CD4-positive, alpha-beta T cell treated with Interleukin-21 for 1 hour (primary cell): ENCODE data around the gene ACAT2.
"Not testable (repeated sequence)": the region's sequence is repeated elsewhere in the genome, so short reads cannot be mapped to it uniquely, and the experiment has no call there.

ENCODE experiments used
- DNase-seq: peaks from one replicate; pipeline ENCODE4 v3.0.0-alpha.2; 2020

Gene ACAT2

GRCh38 chr6:159777240-159777904 is 15.5 kb downstream of the ACAT2 start:
- DNase-seq: no peak

- no peak for DNase-seq
Measured at GRCh38 chr6:159778131-159778530, 16.3 kb downstream of the ACAT2 start.

GRCh38 chr6:159778542-159779103 is 16.8 kb downstream of the ACAT2 start:
- DNase-seq: no peak

GRCh38 chr6:159788276-159788675 is 26.4 kb downstream of the ACAT2 start:
- DNase-seq: no peak

GRCh38 chr6:159788753-159789376 is 27.0 kb downstream of the ACAT2 start:
- peak; percentile 33 for DNase-seq

GRCh38 chr6:159789377-159790148 is 27.7 kb downstream of the ACAT2 start, which contains the start of gene TCP1:
Gene TCP1 (minus strand): TSS chr6:159789602. CDS start chr6:159789468, 134 bp downstream.
- peak; percentile 99 for DNase-seq

GRCh38 chr6:159790149-159790955 is 28.5 kb downstream of the ACAT2 start, which contains the start of gene MRPL18:
Gene MRPL18 (plus strand): TSS chr6:159790467. CDS start chr6:159790588, 121 bp downstream.
- peak; percentile 91 for DNase-seq

- DNase-seq: no peak
Measured at GRCh38 chr6:159790956-159791598, 29.2 kb downstream of the ACAT2 start.

GRCh38 chr6:159794976-159795375 is 33.1 kb downstream of the ACAT2 start:
- DNase-seq: not testable (repeated sequence)

- DNase-seq: no peak
Measured at GRCh38 chr6:159797554-159797953, 35.7 kb downstream of the ACAT2 start.

- DNase-seq: no peak
Measured at GRCh38 chr6:159800141-159800865, 38.5 kb downstream of the ACAT2 start, which contains the start of gene PNLDC1. Gene PNLDC1 (plus strand): TSS chr6:159800276. CDS start chr6:159800308, 32 bp downstream.

GRCh38 chr6:159801935-159802334 is 40.1 kb downstream of the ACAT2 start:
- no peak for DNase-seq

GRCh38 chr6:159804504-159804903 is 42.7 kb downstream of the ACAT2 start:
- no peak for DNase-seq

- DNase-seq: no peak
Measured at GRCh38 chr6:159805440-159806020, 43.7 kb downstream of the ACAT2 start.

GRCh38 chr6:159806021-159806458 is 44.2 kb downstream of the ACAT2 start:
- DNase-seq: no peak

- no peak for DNase-seq
Measured at GRCh38 chr6:159807150-159807858, 45.5 kb downstream of the ACAT2 start.

GRCh38 chr6:159808647-159809046 is 46.8 kb downstream of the ACAT2 start:
- no peak for DNase-seq

GRCh38 chr6:159809149-159809548 is 47.3 kb downstream of the ACAT2 start:
- DNase-seq: no peak

- no peak for DNase-seq
Measured at GRCh38 chr6:159813781-159814180, 51.9 kb downstream of the ACAT2 start.

- no peak for DNase-seq
Measured at GRCh38 chr6:159815410-159815809, 53.6 kb downstream of the ACAT2 start.
